HCT116 (cell line): Measurements from ENCODE around the gene POU4F1.

Source experiments
- CBX3 ChIP-seq: IDR thresholded peaks from 2 replicates; pipeline ENCODE4 v1.6.1; 2012; ENCODE audit warnings: low read depth
- CTCF ChIP-seq, 3 experiments: fragments of 200-600 bp in 1 of 3; sonication (generic) in 1 of 3; IDR thresholded peaks in 2 of 3; conservative IDR thresholded peaks in 1 of 3; 2 replicates each; pipeline ENCODE4 v1.5.1; 2012 to 2017; ENCODE audit warnings: low read depth in 2 of 3, low read length in 2 of 3, antibody characterized with exemption in 1 of 3, borderline replicate concordance in 1 of 3, control low read depth in 1 of 3, mild to moderate bottlenecking in 1 of 3, mixed read lengths in 1 of 3, mixed run types in 1 of 3, moderate library complexity in 1 of 3; ENCODE audit not compliant: insufficient read depth in 1 of 3
- EGR1 ChIP-seq: IDR thresholded peaks from 2 replicates; pipeline ENCODE4 v1.6.1; 2012; ENCODE audit warnings: low read depth
- EZH2 ChIP-seq: fragments of 200-600 bp; sonication (generic); IDR thresholded peaks from 2 replicates; pipeline ENCODE4 v1.6.1; 2017; ENCODE audit warnings: antibody characterized with exemption, mixed run types
- EZH2phosphoT487 ChIP-seq: fragments of 200-600 bp; IDR thresholded peaks from 2 replicates; pipeline ENCODE4 v1.6.1; 2018; ENCODE audit warnings: antibody characterized with exemption, borderline replicate concordance
- POLR2A ChIP-seq: IDR thresholded peaks from 2 replicates; pipeline ENCODE4 v1.7.0; 2011; ENCODE audit warnings: borderline replicate concordance; ENCODE audit not compliant: insufficient read depth, insufficient read length; ENCODE audit errors: extremely low read depth
- POLR2AphosphoS5 ChIP-seq: IDR thresholded peaks from 2 replicates; pipeline ENCODE4 v1.6.1; 2011; ENCODE audit warnings: mild to moderate bottlenecking, low read depth, low read length, moderate library complexity
- RAD21 ChIP-seq: IDR thresholded peaks from 2 replicates; pipeline ENCODE4 v1.6.1; 2012; ENCODE audit warnings: low read depth, mild to moderate bottlenecking
- REST ChIP-seq: IDR thresholded peaks from 2 replicates; pipeline ENCODE4 v1.6.1; 2012; ENCODE audit warnings: low read depth
- TCF7L2 ChIP-seq: IDR thresholded peaks from 2 replicates; pipeline ENCODE4 v1.7.0; 2011; ENCODE audit warnings: borderline replicate concordance, inconsistent platforms; ENCODE audit not compliant: insufficient read depth, insufficient read length; ENCODE audit errors: extremely low read depth
- ZFX ChIP-seq: fragments of 450-650 bp; IDR thresholded peaks from 2 replicates; pipeline ENCODE4 v1.6.1; 2017
- ZNF274 ChIP-seq: fragments of 200-500 bp; sonication (Bioruptor generic); IDR thresholded peaks from 2 replicates; pipeline ENCODE4 v1.6.1; 2014; ENCODE audit warnings: mild to moderate bottlenecking, low read depth, low read length, inconsistent platforms

GRCh38 chr13:78610381-78610883 is 7.1 kb upstream of the POU4F1 start:
- TF ChIP-seq CTCF (IDR thresholded peaks at IDR 0.05 in 2 of 3, conservative IDR thresholded peaks at IDR 0.05 in 1 of 3; ENCODE audit: borderline replicate concordance in 1 of 3, insufficient read depth in 1 of 3, low read depth in 2 of 3, low read length in 2 of 3) (no peak), EGR1 (no peak), EZH2phosphoT487 (no peak), POLR2AphosphoS5 (no peak), ZFX (no peak), CBX3 (no peak), POLR2A (no peak), TCF7L2 (no peak), EZH2 (no peak), RAD21 (no peak), ZNF274 (no peak), REST (no peak)
